CD4-positive, alpha-beta T cell (primary cell): Measurements from ENCODE around the gene HBG2. TPM values are rescaled to one million over a fixed set of nuclear protein-coding genes. Genes with fewer than 3 reads are reported as not detected.

Source experiments
- ATAC-seq: fragments of 200-7000 bp; cut with Tn5 transposase; one replicate; pipeline ENCODE4 v1.10.0; 2022; ENCODE audit warnings: mild to moderate bottlenecking; ENCODE audit not compliant: poor library complexity
- CTCF ChIA-PET: fragments of 350-600 bp; sonication (Branson Sonifier 250); formaldehyde crosslinking; loops from one replicate; lab custom pipeline; 2021; ENCODE audit warnings: antibody characterized with exemption, inconsistent platforms; lab: Charles Lee
- POLR2A ChIA-PET: fragments of 350-600 bp; sonication (Branson Sonifier 250); formaldehyde crosslinking; loops from one replicate; lab custom pipeline; 2021; ENCODE audit warnings: antibody characterized with exemption, inconsistent platforms; lab: Charles Lee
- DNase-seq, 14 experiments: peaks; one replicate each; pipeline ENCODE4 v3.0.0-alpha.2; 2013 to 2020; ENCODE audit warnings: mixed read lengths in 2 of 14
- H3K27ac ChIP-seq, 2 donors: one replicate each; pipeline versions ENCODE4 v1.5.1 to v1.7.0; 2013; ENCODE audit warnings: low read length in 2 of 2, low read depth in 1 of 2, mild to moderate bottlenecking in 1 of 2
- H3K27me3 ChIP-seq, 2 experiments: 1 replicate in 1 of 2; 2 replicates in 1 of 2; pipeline versions ENCODE4 v1.6.1 to v1.7.0; 2013; ENCODE audit warnings: low read length in 2 of 2, control low read depth in 1 of 2, mild to moderate bottlenecking in 1 of 2, moderate library complexity in 1 of 2; ENCODE audit not compliant: insufficient read depth in 2 of 2, control insufficient read depth in 1 of 2
- H3K36me3 ChIP-seq: one replicate; pipeline ENCODE4 v1.6.1; 2013; ENCODE audit warnings: low read length, control low read depth; ENCODE audit not compliant: insufficient read depth
- H3K4me1 ChIP-seq: one replicate; pipeline ENCODE4 v1.6.1; 2013; ENCODE audit warnings: low read length, control low read depth; ENCODE audit not compliant: insufficient read depth
- H3K4me3 ChIP-seq: one replicate; pipeline ENCODE4 v1.5.1; 2013; ENCODE audit warnings: mild to moderate bottlenecking, low read length, moderate library complexity
- H3K9me3 ChIP-seq, 2 experiments: 1 replicate in 1 of 2; 2 replicates in 1 of 2; pipeline versions ENCODE4 v1.6.1 to v1.7.0; 2013; ENCODE audit warnings: low read length in 2 of 2, mild to moderate bottlenecking in 2 of 2, control low read depth in 1 of 2, moderate library complexity in 1 of 2; ENCODE audit not compliant: control insufficient read depth in 1 of 2, insufficient read depth in 1 of 2
- H3K27ac Mint-ChIP-seq: one replicate; pipeline ENCODE4 v1.8.0; 2020; ENCODE audit warnings: mixed read lengths
- H3K27me3 Mint-ChIP-seq: one replicate; pipeline ENCODE4 v1.8.0; 2021; ENCODE audit warnings: mixed read lengths
- H3K36me3 Mint-ChIP-seq: one replicate; pipeline ENCODE4 v1.8.0; 2021; ENCODE audit warnings: low read depth, mixed read lengths
- H3K4me1 Mint-ChIP-seq: one replicate; pipeline ENCODE4 v1.8.0; 2021; ENCODE audit warnings: low read depth, mixed read lengths
- H3K4me3 Mint-ChIP-seq: one replicate; pipeline ENCODE4 v1.8.0; 2020; ENCODE audit warnings: mild to moderate bottlenecking, mixed read lengths
- H3K9me3 Mint-ChIP-seq: one replicate; pipeline ENCODE4 v1.8.0; 2020; ENCODE audit warnings: mixed read lengths
- CTCF ChIP-seq: fragments of 200-600 bp; IDR thresholded peaks from one replicate; pipeline ENCODE4 v1.8.0; 2022; ENCODE audit warnings: antibody characterized with exemption, mild to moderate bottlenecking
- intact Hi-C, 2 experiments: fragments of 100-400 bp; cut with DNase I in 1 of 2; cut with micrococcal nuclease in 1 of 2; formaldehyde crosslinking; loops; one replicate each; pipeline versions ENCODE4 v1.15.1 to v1.9.0; 2023 to 2025; cut with DNase I, micrococcal nuclease
- total RNA-seq, 174 experiments: library from RNA in 2 of 174; stranded (reverse) in 2 of 174; gene quantifications; one replicate each; pipeline ENCODE4 v1.2.3 and lab custom pipeline; 2021 to 2026

The HBG2 gene
- total RNA-seq, 2 experiments from 2014 or later: not detected

- no peaks in the 10 kb centered on the region for H3K36me3 Mint-ChIP-seq
- ChIA-PET CTCF (no interaction called here), POLR2A (no interaction called here)
- DNase-seq (no peak), ATAC-seq (no peak)
- peaks cover 6% of the 10 kb centered on the region for H3K27me3 Mint-ChIP-seq
- no peak for TF ChIP-seq CTCF
- no peaks in the 10 kb centered on the region for H3K4me1 Mint-ChIP-seq
- H3K27ac ChIP-seq: no peak overlapping the region
- peaks cover 0 to 13% of the 10 kb centered on the region in 2 experiments for H3K27me3 ChIP-seq
- peaks cover 0 to 12% of the 10 kb centered on the region in 2 experiments for H3K9me3 ChIP-seq
- H3K27ac Mint-ChIP-seq: no peak overlapping the region
- intact Hi-C loops: no loop called here
- no peaks in the 10 kb centered on the region for H3K4me1 ChIP-seq
- no peaks in the 10 kb centered on the region for H3K9me3 Mint-ChIP-seq
- no peak overlapping the region for H3K4me3 Mint-ChIP-seq
- H3K36me3 ChIP-seq: no peaks in the 10 kb centered on the region
- no peak overlapping the region for H3K4me3 ChIP-seq
Measured at GRCh38 chr11:5227681-5228080, 26.9 kb downstream of the HBG2 start.

GRCh38 chr11:5226732-5227310, 27.8 kb downstream of the HBG2 start, which contains the start of gene HBB:
Gene HBB (minus strand): TSS chr11:5227071. CDS start chr11:5227021, 50 bp downstream.
- intact Hi-C loops: no loop called here
- DNase-seq: no peak
- TF ChIP-seq CTCF: no peak
- peaks cover 0 to 13% of the 10 kb centered on the region in 2 experiments for H3K27me3 ChIP-seq
- H3K27ac ChIP-seq: no peak within 1 kb of the TSS
- H3K4me3 ChIP-seq: no peak within 1 kb of the TSS
- POLR2A ChIA-PET: no interaction called here
- CTCF ChIA-PET: no interaction called here
- peaks cover 0 to 12% of the 10 kb centered on the region in 2 experiments for H3K9me3 ChIP-seq
- Mint-ChIP-seq H3K27me3 (peaks cover 6% of the 10 kb centered on the region), H3K27ac (no peak within 1 kb of the TSS), H3K36me3 (no peaks in the 10 kb centered on the region), H3K9me3 (no peaks in the 10 kb centered on the region), H3K4me1 (no peaks in the 10 kb centered on the region), H3K4me3 (no peak within 1 kb of the TSS)
- no peak for ATAC-seq
- H3K36me3 ChIP-seq: no peaks in the 10 kb centered on the region
- no peaks in the 10 kb centered on the region for H3K4me1 ChIP-seq

- Histone ChIP-seq H3K4me1 (no peaks in the 10 kb centered on the region), H3K27me3 (peaks cover 0 to 13% of the 10 kb centered on the region in 2 experiments), H3K27ac (no peak overlapping the region), H3K9me3 (peaks cover 6 to 12% of the 10 kb centered on the region in 2 experiments), H3K4me3 (no peak overlapping the region), H3K36me3 (no peaks in the 10 kb centered on the region)
- DNase-seq (no peak), ATAC-seq (no peak)
- H3K27ac Mint-ChIP-seq: no peak overlapping the region
- CTCF ChIA-PET: no interaction called here
- peaks cover 6% of the 10 kb centered on the region for H3K27me3 Mint-ChIP-seq
- no peaks in the 10 kb centered on the region for H3K36me3 Mint-ChIP-seq
- POLR2A ChIA-PET: no interaction called here
- intact Hi-C loops: no loop called here
- no peak overlapping the region for H3K4me3 Mint-ChIP-seq
- TF ChIP-seq CTCF: no peak
- no peaks in the 10 kb centered on the region for H3K9me3 Mint-ChIP-seq
- H3K4me1 Mint-ChIP-seq: no peaks in the 10 kb centered on the region
Measured at GRCh38 chr11:5225480-5225871, 29.1 kb downstream of the HBG2 start.
